WTC11 (cell line): Measurements from ENCODE around the gene TINAGL1. TPM values are rescaled to one million over a fixed set of nuclear protein-coding genes. Genes with fewer than 3 reads are reported as not detected.

Experiments
- ATAC-seq: fragments of 200-7000 bp; cut with Tn5 transposase; 2 replicates; pipeline ENCODE4 v1.10.0; 2021; ENCODE audit warnings: mild to moderate bottlenecking, moderate library complexity
- CTCF ChIA-PET: fragments of 300-600 bp; sonication (Branson Sonifier 250); formaldehyde crosslinking; loops from one replicate; lab custom pipeline; 2021; ENCODE audit warnings: antibody characterized with exemption; lab: Charles Lee
- POLR2A ChIA-PET: fragments of 350-600 bp; sonication (Branson Sonifier 250); formaldehyde crosslinking; loops from one replicate; lab custom pipeline; 2021; ENCODE audit warnings: antibody characterized with exemption; lab: Charles Lee
- DNase-seq: peaks from one replicate; pipeline ENCODE4 v3.0.0; 2021; ENCODE audit warnings: low spot score
- H3K27ac Mint-ChIP-seq: 2 replicates; pipeline ENCODE4 v1.8.0; 2021; ENCODE audit warnings: mixed read lengths
- H3K27me3 Mint-ChIP-seq: 2 replicates; pipeline ENCODE4 v1.8.0; 2021; ENCODE audit warnings: low read depth, mild to moderate bottlenecking, moderate library complexity, mixed read lengths
- H3K36me3 Mint-ChIP-seq: 2 replicates; pipeline ENCODE4 v1.8.0; 2021; ENCODE audit warnings: mixed read lengths
- H3K4me1 Mint-ChIP-seq: 2 replicates; pipeline ENCODE4 v1.8.0; 2022; ENCODE audit warnings: mixed read lengths
- H3K4me3 Mint-ChIP-seq: 2 replicates; pipeline ENCODE4 v1.8.0; 2021; ENCODE audit warnings: mild to moderate bottlenecking, moderate library complexity, mixed read lengths
- H3K9me3 Mint-ChIP-seq: 2 replicates; pipeline ENCODE4 v1.8.0; 2021; ENCODE audit warnings: mixed read lengths
- ATF1 ChIP-seq: sonication (generic); formaldehyde crosslinking; IDR thresholded peaks from 2 replicates; pipeline ENCODE4 v1.8.1; 2023; ENCODE audit warnings: mild to moderate bottlenecking, moderate library complexity, missing genetic modification reagents
- ELF4 ChIP-seq: sonication (generic); formaldehyde crosslinking; IDR thresholded peaks from 2 replicates; pipeline ENCODE4 v1.8.1; 2022; ENCODE audit warnings: low read depth, mild to moderate bottlenecking, moderate library complexity, missing genetic modification reagents
- ESRRA ChIP-seq: sonication (generic); formaldehyde crosslinking; IDR thresholded peaks from 2 replicates; pipeline ENCODE4 v1.8.1; 2022; ENCODE audit warnings: mild to moderate bottlenecking, missing genetic modification reagents, borderline replicate concordance
- GRHL2 ChIP-seq: fragments of 250-450 bp; sonication (Bioruptor Pico); IDR thresholded peaks from 2 replicates; pipeline ENCODE4 v1.8.0; 2022; ENCODE audit warnings: mild to moderate bottlenecking, moderate library complexity; ENCODE audit not compliant: insufficient replicate concordance, severe bottlenecking
- KAT7 ChIP-seq: sonication (generic); formaldehyde crosslinking; IDR thresholded peaks from 2 replicates; pipeline ENCODE4 v1.8.1; 2023; ENCODE audit warnings: missing genetic modification reagents, mild to moderate bottlenecking, borderline replicate concordance
- NFATC4 ChIP-seq: fragments of 250-450 bp; sonication (Bioruptor Pico); IDR thresholded peaks from 2 replicates; pipeline ENCODE4 v1.9.0; 2021; ENCODE audit warnings: mild to moderate bottlenecking
- NR2C2 ChIP-seq: sonication (generic); formaldehyde crosslinking; IDR thresholded peaks from 2 replicates; pipeline ENCODE4 v1.8.0; 2022; ENCODE audit warnings: mild to moderate bottlenecking, missing genetic modification reagents
- SMAD3 ChIP-seq: sonication (generic); formaldehyde crosslinking; IDR thresholded peaks from 2 replicates; pipeline ENCODE4 v1.8.0; 2022; ENCODE audit warnings: missing genetic modification reagents, mild to moderate bottlenecking, borderline replicate concordance
- SMAD4 ChIP-seq: sonication (generic); formaldehyde crosslinking; IDR thresholded peaks from 2 replicates; pipeline ENCODE4 v1.8.0; 2022; ENCODE audit warnings: mild to moderate bottlenecking, missing genetic modification reagents
- SOX15 ChIP-seq: fragments of 250-450 bp; sonication (Bioruptor Pico); IDR thresholded peaks from 2 replicates; pipeline ENCODE4 v1.9.0; 2021; ENCODE audit warnings: mild to moderate bottlenecking
- ZNF317 ChIP-seq: sonication (generic); formaldehyde crosslinking; IDR thresholded peaks from 2 replicates; pipeline ENCODE4 v1.8.1; 2023; ENCODE audit warnings: low read depth, mild to moderate bottlenecking, moderate library complexity, missing genetic modification reagents, borderline replicate concordance
- ZNF416 ChIP-seq: fragments of 250-450 bp; sonication (Bioruptor Pico); IDR thresholded peaks from 2 replicates; pipeline ENCODE4 v1.9.0; 2021; ENCODE audit warnings: mild to moderate bottlenecking, inconsistent platforms
- total RNA-seq: library from RNA; stranded (reverse); gene quantifications from 3 replicates; pipeline ENCODE4 v1.2.3, GENCODE V29; 2021
- TF ChIP-seq, protein P1 (sequence below): fragments of 250-450 bp; sonication (Bioruptor Pico); conservative IDR thresholded peaks from 2 replicates; pipeline ENCODE4 v1.9.0; 2021; ENCODE audit warnings: mild to moderate bottlenecking
- TF ChIP-seq, protein P2 (sequence below): sonication (generic); formaldehyde crosslinking; IDR thresholded peaks from 2 replicates; pipeline ENCODE4 v1.8.0; 2023; ENCODE audit warnings: missing genetic modification reagents
- TF ChIP-seq, protein P3 (sequence below): sonication (generic); formaldehyde crosslinking; IDR thresholded peaks from 2 replicates; pipeline ENCODE4 v1.8.1; 2022; ENCODE audit warnings: low read depth, missing genetic modification reagents, borderline replicate concordance
- TF ChIP-seq, protein P4 (sequence below): sonication (generic); formaldehyde crosslinking; conservative IDR thresholded peaks from 2 replicates; pipeline ENCODE4 v1.8.1; 2023; ENCODE audit warnings: mild to moderate bottlenecking, low read depth, missing genetic modification reagents, moderate library complexity
- TF ChIP-seq, protein P5 (sequence below): sonication (generic); formaldehyde crosslinking; IDR thresholded peaks from 2 replicates; pipeline ENCODE4 v1.8.0; 2022; ENCODE audit warnings: mild to moderate bottlenecking, missing genetic modification reagents

Gene TINAGL1
- total RNA-seq, 1 experiment from 2014 or later = 7.2 TPM

DNA sequence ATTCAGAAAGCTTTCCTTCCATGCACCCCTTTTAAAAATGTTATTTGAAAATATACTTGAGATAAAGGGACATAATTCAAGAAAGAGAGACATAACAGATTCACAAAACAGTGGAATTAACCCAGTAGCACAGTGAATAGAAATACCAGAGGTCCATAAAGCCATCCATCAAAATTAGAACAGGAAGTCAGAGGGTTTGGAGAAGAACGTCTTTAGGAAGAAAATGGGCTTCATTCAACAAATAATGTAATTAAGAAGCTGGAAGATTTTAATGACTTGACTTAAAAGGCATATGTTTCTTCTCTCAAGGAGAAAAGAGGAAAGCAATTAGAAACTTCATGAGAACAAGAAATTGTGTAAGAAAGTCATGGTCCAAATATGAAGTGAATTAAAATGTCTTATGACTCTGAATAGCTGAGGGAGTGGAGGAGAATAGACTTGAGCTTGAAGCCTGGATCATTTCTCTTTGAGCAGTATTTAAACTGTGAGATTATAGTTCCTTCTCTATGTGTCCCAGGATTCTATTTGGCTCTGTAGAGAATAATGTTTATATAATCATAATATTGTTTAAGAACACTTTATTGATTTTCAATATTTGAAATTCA, 33.3 kb downstream of the TINAGL1 start:
- ATAC-seq (no peak), DNase-seq (no peak)
- H3K4me1 Mint-ChIP-seq = 0 out of 2 replicates have a peak, but pooled peaks cover 6% of the 10 kb centered on the region
- POLR2A ChIA-PET = no interaction called here
- no peak overlapping the region for H3K27ac Mint-ChIP-seq
- H3K9me3 Mint-ChIP-seq = no peaks in the 10 kb centered on the region; the same call in 1 of the 2 replicates
- no peaks in the 10 kb centered on the region for H3K27me3 Mint-ChIP-seq
- H3K4me3 Mint-ChIP-seq = no peak overlapping the region
- TF ChIP-seq, protein P1, sequence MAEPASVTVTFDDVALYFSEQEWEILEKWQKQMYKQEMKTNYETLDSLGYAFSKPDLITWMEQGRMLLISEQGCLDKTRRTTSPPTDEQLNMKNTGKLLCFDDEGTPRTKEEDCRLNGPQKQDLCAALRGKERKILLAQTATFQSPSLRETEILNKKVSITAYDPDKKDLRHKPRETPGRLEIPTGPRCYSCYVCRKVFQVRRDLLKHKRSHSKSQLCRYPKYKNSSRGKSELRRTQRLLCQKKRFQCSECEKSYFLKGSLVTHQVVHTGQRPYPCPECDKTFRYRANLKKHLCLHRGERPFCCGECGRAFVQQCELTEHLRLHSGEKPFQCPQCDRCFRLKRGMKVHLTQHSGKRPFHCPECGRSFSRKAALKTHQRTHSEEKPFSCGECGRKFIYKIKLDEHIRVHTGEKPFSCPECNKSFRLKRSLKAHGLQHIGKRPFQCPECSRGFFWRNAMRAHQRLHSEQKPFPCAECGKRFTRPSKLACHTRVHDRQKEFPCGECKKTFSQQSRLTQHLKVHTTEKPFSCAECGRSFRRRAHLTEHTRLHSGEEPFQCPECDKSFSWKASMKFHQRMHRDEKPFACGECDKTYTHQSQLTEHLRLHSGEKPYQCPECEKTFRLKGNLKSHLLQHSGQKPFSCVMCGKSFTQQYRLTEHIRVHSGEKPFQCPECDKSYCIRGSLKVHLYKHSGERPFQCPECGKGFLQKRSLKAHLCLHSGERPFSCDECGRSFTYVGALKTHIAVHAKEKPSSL = no peak
- TF ChIP-seq NR2C2 (no peak), GRHL2 (CRISPR knock-in tag) (no peak), ATF1 (no peak), SMAD4 (CRISPR knock-in tag) (no peak), ZNF416 (no peak), ZNF317 (CRISPR knock-in tag) (no peak), KAT7 (CRISPR knock-in tag) (no peak), SOX15 (no peak)
- TF ChIP-seq, protein P2, sequence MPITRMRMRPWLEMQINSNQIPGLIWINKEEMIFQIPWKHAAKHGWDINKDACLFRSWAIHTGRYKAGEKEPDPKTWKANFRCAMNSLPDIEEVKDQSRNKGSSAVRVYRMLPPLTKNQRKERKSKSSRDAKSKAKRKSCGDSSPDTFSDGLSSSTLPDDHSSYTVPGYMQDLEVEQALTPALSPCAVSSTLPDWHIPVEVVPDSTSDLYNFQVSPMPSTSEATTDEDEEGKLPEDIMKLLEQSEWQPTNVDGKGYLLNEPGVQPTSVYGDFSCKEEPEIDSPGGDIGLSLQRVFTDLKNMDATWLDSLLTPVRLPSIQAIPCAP = no peak
- TF ChIP-seq, protein P3, sequence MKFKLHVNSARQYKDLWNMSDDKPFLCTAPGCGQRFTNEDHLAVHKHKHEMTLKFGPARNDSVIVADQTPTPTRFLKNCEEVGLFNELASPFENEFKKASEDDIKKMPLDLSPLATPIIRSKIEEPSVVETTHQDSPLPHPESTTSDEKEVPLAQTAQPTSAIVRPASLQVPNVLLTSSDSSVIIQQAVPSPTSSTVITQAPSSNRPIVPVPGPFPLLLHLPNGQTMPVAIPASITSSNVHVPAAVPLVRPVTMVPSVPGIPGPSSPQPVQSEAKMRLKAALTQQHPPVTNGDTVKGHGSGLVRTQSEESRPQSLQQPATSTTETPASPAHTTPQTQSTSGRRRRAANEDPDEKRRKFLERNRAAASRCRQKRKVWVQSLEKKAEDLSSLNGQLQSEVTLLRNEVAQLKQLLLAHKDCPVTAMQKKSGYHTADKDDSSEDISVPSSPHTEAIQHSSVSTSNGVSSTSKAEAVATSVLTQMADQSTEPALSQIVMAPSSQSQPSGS (CRISPR knock-in tag) = no peak
- TF ChIP-seq, protein P4, sequence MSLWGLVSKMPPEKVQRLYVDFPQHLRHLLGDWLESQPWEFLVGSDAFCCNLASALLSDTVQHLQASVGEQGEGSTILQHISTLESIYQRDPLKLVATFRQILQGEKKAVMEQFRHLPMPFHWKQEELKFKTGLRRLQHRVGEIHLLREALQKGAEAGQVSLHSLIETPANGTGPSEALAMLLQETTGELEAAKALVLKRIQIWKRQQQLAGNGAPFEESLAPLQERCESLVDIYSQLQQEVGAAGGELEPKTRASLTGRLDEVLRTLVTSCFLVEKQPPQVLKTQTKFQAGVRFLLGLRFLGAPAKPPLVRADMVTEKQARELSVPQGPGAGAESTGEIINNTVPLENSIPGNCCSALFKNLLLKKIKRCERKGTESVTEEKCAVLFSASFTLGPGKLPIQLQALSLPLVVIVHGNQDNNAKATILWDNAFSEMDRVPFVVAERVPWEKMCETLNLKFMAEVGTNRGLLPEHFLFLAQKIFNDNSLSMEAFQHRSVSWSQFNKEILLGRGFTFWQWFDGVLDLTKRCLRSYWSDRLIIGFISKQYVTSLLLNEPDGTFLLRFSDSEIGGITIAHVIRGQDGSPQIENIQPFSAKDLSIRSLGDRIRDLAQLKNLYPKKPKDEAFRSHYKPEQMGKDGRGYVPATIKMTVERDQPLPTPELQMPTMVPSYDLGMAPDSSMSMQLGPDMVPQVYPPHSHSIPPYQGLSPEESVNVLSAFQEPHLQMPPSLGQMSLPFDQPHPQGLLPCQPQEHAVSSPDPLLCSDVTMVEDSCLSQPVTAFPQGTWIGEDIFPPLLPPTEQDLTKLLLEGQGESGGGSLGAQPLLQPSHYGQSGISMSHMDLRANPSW (CRISPR knock-in tag) = no peak
- CTCF ChIA-PET = interaction anchor here (1.0 to 3.5 kb wide), 2 partner anchors 8 to 105 kb away, joined by 4 to 18 read pairs; partner anchors contain the start of gene HCRTR1
- no peaks in the 10 kb centered on the region for H3K36me3 Mint-ChIP-seq

DNA sequence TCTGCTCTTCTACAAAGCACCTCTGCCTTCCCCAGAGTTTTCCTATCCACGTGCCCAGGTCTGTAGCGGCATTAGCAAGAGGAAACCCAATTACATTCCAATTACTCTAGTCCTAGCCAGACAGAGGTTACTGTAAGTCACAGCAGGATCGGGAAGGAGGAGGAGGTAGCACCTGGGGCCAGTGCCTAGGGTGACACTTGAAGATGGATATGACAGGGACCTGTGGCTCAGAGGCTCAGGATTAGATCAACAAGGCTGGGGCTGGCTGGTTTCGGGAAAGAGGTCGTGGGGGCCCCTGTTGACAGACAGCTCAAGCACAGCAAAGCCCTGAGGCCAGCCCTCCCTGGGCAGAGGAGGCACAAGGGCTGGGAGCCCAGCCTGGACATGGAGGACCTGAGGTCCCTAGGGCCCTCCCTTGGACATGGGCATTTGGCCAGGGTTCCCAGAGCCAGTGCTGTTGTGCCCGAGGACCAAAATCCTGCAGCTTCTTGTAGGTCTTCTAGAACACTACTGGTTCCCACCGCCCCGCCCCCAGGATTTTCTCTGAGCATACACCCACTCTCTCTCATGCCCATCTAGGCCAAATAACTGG, 38.2 kb downstream of the TINAGL1 start:
- ChIA-PET POLR2A (no interaction called here), CTCF (interaction anchor here (0.6 to 1.0 kb wide), 3 partner anchors 27 to 101 kb away, joined by 3 to 4 read pairs (median 3); no protein-coding TSS in a partner anchor)
- Mint-ChIP-seq H3K36me3 (no peaks in the 10 kb centered on the region), H3K9me3 (no peaks in the 10 kb centered on the region; the same call in 1 of the 2 replicates), H3K27me3 (peaks cover 29% of the 10 kb centered on the region), H3K4me3 (no peak overlapping the region), H3K4me1 (peaks cover 14% of the 10 kb centered on the region), H3K27ac (no peak overlapping the region; the same call in 1 of the 2 replicates)
- ATAC-seq = no peak
- no peak for DNase-seq
- TF ChIP-seq, protein P5, sequence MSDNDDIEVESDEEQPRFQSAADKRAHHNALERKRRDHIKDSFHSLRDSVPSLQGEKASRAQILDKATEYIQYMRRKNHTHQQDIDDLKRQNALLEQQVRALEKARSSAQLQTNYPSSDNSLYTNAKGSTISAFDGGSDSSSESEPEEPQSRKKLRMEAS (CRISPR knock-in tag) = no peak
- TF ChIP-seq ELF4 = no peak
- TF ChIP-seq SMAD3 (CRISPR knock-in tag) = no peak
- TF ChIP-seq, protein P4 (CRISPR knock-in tag) = no peak
- TF ChIP-seq ZNF317 (CRISPR knock-in tag) = no peak
- no peak for TF ChIP-seq NFATC4 (CRISPR knock-in tag)
- TF ChIP-seq ESRRA = no peak
